PFSK-1 (cell line): ENCODE data around the gene SLC38A10.

Source experiments
- POLR2AphosphoS5 ChIP-seq: IDR thresholded peaks from 2 replicates; pipeline ENCODE4 v1.6.1; 2012; ENCODE audit warnings: low read depth, mild to moderate bottlenecking, control low read depth, low read length, moderate library complexity
- SIN3A ChIP-seq: IDR thresholded peaks from 2 replicates; pipeline ENCODE4 v1.6.1; 2012; ENCODE audit warnings: mild to moderate bottlenecking, low read length, moderate library complexity, borderline replicate concordance; ENCODE audit not compliant: insufficient read depth

DNA sequence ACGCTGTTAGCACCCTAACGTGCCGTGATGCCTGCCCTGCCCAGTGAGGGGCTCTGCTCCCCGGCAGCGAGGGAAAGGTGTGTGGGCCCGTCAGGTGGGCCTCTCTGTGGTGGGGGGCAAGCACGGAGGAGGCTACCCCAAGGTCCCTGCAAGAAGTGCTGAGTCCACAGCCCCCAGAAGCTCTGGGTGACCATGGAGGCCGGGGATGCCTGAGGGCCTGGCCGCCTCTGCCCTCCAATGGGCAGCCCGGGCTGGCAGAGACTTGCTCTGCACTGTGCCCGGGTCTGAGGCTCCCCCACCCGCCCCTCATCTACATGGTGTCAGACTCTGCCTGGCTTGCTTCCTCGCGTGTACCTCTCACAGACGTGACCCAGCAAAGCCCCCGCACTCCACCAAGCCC lies 12.2 kb downstream of the SLC38A10 start:
- TF ChIP-seq POLR2AphosphoS5 (no peak), SIN3A (no peak)
